ENCODE data around the gene GPR39.

GRCh38 chr2:132611719-132612118, 195.1 kb downstream of the GPR39 start:
- no peak for TF ChIP-seq CTCF (IDR thresholded peaks at IDR 0.05)
- no peak for TF ChIP-seq POLR2AphosphoS5 (IDR thresholded peaks at IDR 0.05; ENCODE audit: insufficient read depth in 1 of 2, low read depth in 1 of 2)

All from vagina (tissue), 2 donors.